ENCODE measurements around the gene SPTLC1. TPM values are rescaled to one million over a fixed set of nuclear protein-coding genes. Genes with fewer than 3 reads are reported as not detected.
A peak's percentile ranks its signal among the peaks of the same experiment; 100 is the strongest.
"Not testable (repeated sequence)": the region's sequence is repeated elsewhere in the genome, so short reads cannot be mapped to it uniquely, and the experiment has no call there.

Gene SPTLC1
- total and polyA plus RNA-seq, 2 of the 13 experiments (the other 11 are each of a cell fraction or from before 2014, with no cell fraction given) = 56.2 to 72.5 TPM

- Histone ChIP-seq H3K27me3 (ENCODE audit: control insufficient read depth in 1 of 2, insufficient read depth in 2 of 2, low read length in 2 of 2) (no peaks in the 10 kb centered on the region), H4K20me1 (ENCODE audit: insufficient read depth, low read length) (no peaks in the 10 kb centered on the region), H2AFZ (ENCODE audit: low read length) (no peak overlapping the region), H3K79me2 (ENCODE audit: insufficient read depth, low read length) (no peaks in the 10 kb centered on the region), H3K4me1 (ENCODE audit: insufficient read depth, low read length) (no peaks in the 10 kb centered on the region), H3K9me3 (ENCODE audit: low read length) (no peaks in the 10 kb centered on the region), H3K4me3 (replicated peaks in 1 of 3; ENCODE audit: insufficient read depth in 1 of 3, low read depth in 2 of 3, low read length in 3 of 3) (no peak overlapping the region), H3K4me2 (ENCODE audit: low read depth, low read length) (no peak overlapping the region), H3K9ac (ENCODE audit: insufficient read depth, low read depth, low read length) (no peak overlapping the region), H3K36me3 (replicated peaks in 1 of 2; ENCODE audit: control insufficient read depth in 1 of 2, insufficient read depth in 2 of 2, low read length in 2 of 2) (no peaks in the 10 kb centered on the region; a peak in 1 of 5 replicates), H3K27ac (ENCODE audit: extremely low read length, insufficient read depth, low read length) (no peak overlapping the region)
- in situ Hi-C loops (cut with HindIII; ENCODE audit: extremely low pct_ligation_motif_present, low pct_unique_long_range_greater_than_20kb) = no loop called here
- CTCF ChIA-PET (ENCODE audit: low intra/inter-chr PET ratio, low total read pairs) = no interaction called here
- intact Hi-C loops (cut with micrococcal nuclease; ENCODE audit: unreplicated experiment) = no loop called here
- BruUV-seq (replicated peaks) = no TSS peak
- FAIRE-seq = no peak
- 92% methylated on average over 25 of the region's 31 CpGs for WGBS (ENCODE audit: low lambda C conversion rate)
- no peak for TF ChIP-seq NONO (IDR thresholded peaks at IDR 0.05)
- no peak for TF ChIP-seq NONO (CRISPR knock-in tag; conservative IDR thresholded peaks at IDR 0.05)
- TF ChIP-seq AGO2 (optimal IDR thresholded peaks at IDR 0.05; ENCODE audit: low read depth, low read length) = peak; percentile 34
- no peak for TF ChIP-seq POLR2AphosphoS2 (IDR thresholded peaks at IDR 0.05; ENCODE audit: low read depth, low read length)
- no peak for DNase-seq (ENCODE audit: low spot score)
- POLR2A ChIA-PET = no interaction called here
- ATAC-seq = peak; percentile 49
Observed at GRCh38 chr9:92026206-92027002, 88.8 kb downstream of the SPTLC1 start.

- CTCF ChIA-PET (ENCODE audit: low intra/inter-chr PET ratio, low total read pairs); in situ Hi-C loops (cut with HindIII; ENCODE audit: extremely low pct_ligation_motif_present, low pct_unique_long_range_greater_than_20kb); H3K9me3 ChIP-seq (ENCODE audit: low read length); ATAC-seq; H3K79me2 ChIP-seq (ENCODE audit: insufficient read depth, low read length); FAIRE-seq; H3K36me3 ChIP-seq (replicated peaks in 1 of 2; ENCODE audit: control insufficient read depth in 1 of 2, insufficient read depth in 2 of 2, low read length in 2 of 2); BruUV-seq (replicated peaks); H3K4me1 ChIP-seq (ENCODE audit: insufficient read depth, low read length); H3K4me3 ChIP-seq (replicated peaks in 1 of 3; ENCODE audit: insufficient read depth in 1 of 3, low read depth in 2 of 3, low read length in 3 of 3); H3K9ac ChIP-seq (ENCODE audit: insufficient read depth, low read depth, low read length); H3K27ac ChIP-seq (ENCODE audit: extremely low read length, insufficient read depth, low read length); H3K4me2 ChIP-seq (ENCODE audit: low read depth, low read length); H4K20me1 ChIP-seq (ENCODE audit: insufficient read depth, low read length); H2AFZ ChIP-seq (ENCODE audit: low read length); intact Hi-C loops (cut with micrococcal nuclease; ENCODE audit: unreplicated experiment); DNase-seq (ENCODE audit: low spot score); H3K27me3 ChIP-seq (ENCODE audit: control insufficient read depth in 1 of 2, insufficient read depth in 2 of 2, low read length in 2 of 2); POLR2A ChIA-PET: not testable (repeated sequence)
- 34% methylated on average over 7 of the region's 7 CpGs for WGBS (ENCODE audit: low lambda C conversion rate)
Observed at GRCh38 chr9:92021785-92022541, 93.2 kb downstream of the SPTLC1 start.
